T-cell (primary cell): Measurements from ENCODE around the gene NOXO1. TPM values are rescaled to one million over a fixed set of nuclear protein-coding genes. Genes with fewer than 3 reads are reported as not detected.
A peak's percentile ranks its signal among the peaks of the same experiment; 100 is the strongest.

ENCODE experiments used
- ATAC-seq, 4 experiments: fragments of 200-7000 bp in 3 of 4; fragments of 150-1000 bp in 1 of 4; cut with Tn5 transposase; replicated peaks in 1 of 4; 1 replicate in 3 of 4; 2 replicates in 1 of 4; pipeline ENCODE4 v1.10.0; 2021; ENCODE audit warnings: moderate library complexity in 3 of 4, mild to moderate bottlenecking in 2 of 4, moderate number of reproducible peaks in 1 of 4
- CTCF ChIA-PET, 2 donors: fragments of 300-600 bp; sonication (Branson Sonifier 250); formaldehyde crosslinking; loops; one replicate each; lab custom pipeline; 2022; ENCODE audit warnings: antibody characterized with exemption in 2 of 2; lab: Charles Lee
- POLR2A ChIA-PET, 2 donors: fragments of 300-600 bp; sonication (Branson Sonifier 250); formaldehyde crosslinking; loops; one replicate each; lab custom pipeline; 2022; ENCODE audit warnings: antibody characterized with exemption in 2 of 2; lab: Charles Lee
- DNase-seq, 35 experiments: peaks; one replicate each; pipeline versions ENCODE4 v3.0.0 to v3.0.0-alpha.2; 2013 to 2023
- H3K27ac ChIP-seq: one replicate; pipeline ENCODE4 v1.5.1; 2013; ENCODE audit warnings: low read length
- H3K27me3 ChIP-seq, 2 experiments: replicated peaks in 1 of 2; 1 replicate in 1 of 2; 2 replicates in 1 of 2; pipeline versions ENCODE4 v1.6.1 to v1.7.0; 2013; ENCODE audit warnings: low read length in 1 of 2, mixed read lengths in 1 of 2; ENCODE audit not compliant: control insufficient read depth in 2 of 2, insufficient read depth in 2 of 2; ENCODE audit errors: extremely low read depth in 1 of 2
- H3K36me3 ChIP-seq, 2 donors: 1 replicate in 1 of 2; 2 replicates in 1 of 2; pipeline versions ENCODE4 v1.6.1 to v1.7.0; 2013; ENCODE audit warnings: low read length in 1 of 2; ENCODE audit not compliant: control insufficient read depth in 2 of 2, insufficient read depth in 1 of 2; ENCODE audit errors: extremely low read depth in 1 of 2
- H3K4me1 ChIP-seq, 2 experiments: 1 replicate in 1 of 2; 2 replicates in 1 of 2; pipeline versions ENCODE4 v1.6.1 to v1.7.0; 2013; ENCODE audit warnings: low read length in 2 of 2, mixed read lengths in 1 of 2; ENCODE audit not compliant: insufficient read depth in 2 of 2, control insufficient read depth in 1 of 2; ENCODE audit errors: extremely low read depth in 1 of 2
- H3K4me3 ChIP-seq, 2 donors: 1 replicate in 1 of 2; 2 replicates in 1 of 2; pipeline versions ENCODE4 v1.5.1 to v1.7.0; 2013; ENCODE audit warnings: mild to moderate bottlenecking in 2 of 2, low read length in 1 of 2, moderate library complexity in 1 of 2; ENCODE audit not compliant: control insufficient read depth in 1 of 2; ENCODE audit errors: extremely low read depth in 1 of 2
- H3K9me3 ChIP-seq: 2 replicates; pipeline ENCODE4 v1.7.0; 2013
- H3K27ac Mint-ChIP-seq, 2 donors: one replicate each; pipeline ENCODE4 v1.8.0; 2020 to 2021; ENCODE audit warnings: mild to moderate bottlenecking in 2 of 2, mixed read lengths in 2 of 2
- H3K27me3 Mint-ChIP-seq, 2 donors: one replicate each; pipeline ENCODE4 v1.8.0; 2021 to 2022; ENCODE audit warnings: mixed read lengths in 2 of 2
- H3K36me3 Mint-ChIP-seq: one replicate; pipeline ENCODE4 v1.8.0; 2021; ENCODE audit warnings: mixed read lengths
- H3K4me1 Mint-ChIP-seq, 3 donors: one replicate each; pipeline ENCODE4 v1.8.0; 2020 to 2022; ENCODE audit warnings: mixed read lengths in 3 of 3, mild to moderate bottlenecking in 1 of 3
- H3K4me3 Mint-ChIP-seq, 3 donors: one replicate each; pipeline ENCODE4 v1.8.0; 2020 to 2022; ENCODE audit warnings: mild to moderate bottlenecking in 3 of 3, mixed read lengths in 3 of 3, moderate library complexity in 3 of 3
- H3K9me3 Mint-ChIP-seq, 3 donors: one replicate each; pipeline ENCODE4 v1.8.0; 2020 to 2022; ENCODE audit warnings: mixed read lengths in 3 of 3
- WGBS: methylation state at CpG from one replicate; pipeline ENCODE4 v1.1.5; 2013; ENCODE audit warnings: missing lambda C conversion rate; ENCODE audit not compliant: insufficient coverage; 5-methylcytosine and 5-hydroxymethylcytosine counted together
- total RNA-seq, 35 experiments: library from RNA in 6 of 35; stranded (reverse) in 6 of 35; fragments of 120-200 nt in 1 of 35; gene quantifications; one replicate each; pipeline versions ENCODE4 v1.2.1 to v1.2.4 and lab custom pipeline; 2013 to 2026

NOXO1 gene
- total RNA-seq, 5 donors from 2014 or later (not counting 1 experiment from before 2014, with no cell fraction given): 0.78 to 2.2 (median 1.3) TPM; not detected in 1

DNA sequence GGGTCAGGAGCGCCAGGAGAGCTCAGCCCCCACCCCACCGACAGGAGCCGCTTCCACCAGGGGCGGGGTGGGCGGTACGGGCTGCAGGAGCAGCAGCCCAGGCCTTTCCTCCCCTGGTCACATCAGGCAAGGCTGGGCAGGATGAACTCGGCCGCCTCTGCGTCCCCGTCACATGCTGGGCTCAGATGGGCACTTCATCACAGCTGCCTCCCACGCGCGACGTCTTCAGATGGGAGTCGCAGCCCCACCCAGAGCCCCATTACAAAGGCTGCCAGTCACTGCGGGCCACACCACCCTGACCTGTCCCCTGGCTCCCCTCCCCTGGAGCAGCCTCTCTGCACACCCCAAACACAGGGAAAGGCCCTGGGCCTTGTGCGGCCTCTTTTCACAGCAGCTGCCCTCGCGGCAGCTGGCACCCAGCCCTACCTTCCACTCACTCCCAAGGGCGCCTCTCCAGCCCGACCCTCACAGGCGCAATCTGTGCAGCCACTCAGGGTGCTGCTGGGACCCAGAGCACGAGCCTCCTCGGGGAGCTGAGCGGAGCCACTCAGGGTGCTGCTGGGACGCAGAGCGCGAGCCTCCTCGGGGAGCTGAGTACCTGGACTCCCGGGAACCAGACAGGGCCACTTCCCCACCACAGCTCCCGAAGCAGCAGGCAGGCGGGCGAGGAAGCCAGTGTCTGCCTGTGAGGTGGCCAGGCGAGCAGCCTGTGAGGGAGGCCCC lies 23.7 kb upstream of the NOXO1 start:
- H3K27me3 Mint-ChIP-seq: no peaks in the 10 kb centered on the region
- no peak overlapping the region for H3K27ac Mint-ChIP-seq
- no peak overlapping the region for H3K27ac ChIP-seq
- H3K4me1 ChIP-seq: peaks cover 14 to 61% of the 10 kb centered on the region in 2 experiments
- no peak for DNase-seq
- H3K9me3 ChIP-seq: no peaks in the 10 kb centered on the region
- H3K4me3 ChIP-seq: no peak overlapping the region
- H3K4me3 Mint-ChIP-seq: no peak overlapping the region
- H3K9me3 Mint-ChIP-seq: no peaks in the 10 kb centered on the region
- 90% methylated on average over 27 of the region's 34 CpGs for WGBS
- peaks cover 36 to 45% (median 37%) of the 10 kb centered on the region in 3 donors for H3K4me1 Mint-ChIP-seq
- no peaks in the 10 kb centered on the region for H3K27me3 ChIP-seq
- CTCF ChIA-PET: interaction anchor here (0.6 to 1.5 kb wide), 5 partner anchors 12 to 150 kb away, joined by 3 to 6 read pairs (median 4); partner anchors contain the start of genes MSRB1 (in 1 of the 2) and TRAF7 (in 1 of the 2)
- H3K36me3 ChIP-seq: peaks cover 21 to 37% of the 10 kb centered on the region in 2 donors
- no peak for ATAC-seq
- peaks cover 8% of the 10 kb centered on the region for H3K36me3 Mint-ChIP-seq
- POLR2A ChIA-PET: interaction anchor here (0.5 to 0.9 kb wide), 2 partner anchors 40 to 517 kb away, joined by 3 to 4 read pairs; partner anchors contain the start of gene RPS2 (in 1 of the 2)

DNA sequence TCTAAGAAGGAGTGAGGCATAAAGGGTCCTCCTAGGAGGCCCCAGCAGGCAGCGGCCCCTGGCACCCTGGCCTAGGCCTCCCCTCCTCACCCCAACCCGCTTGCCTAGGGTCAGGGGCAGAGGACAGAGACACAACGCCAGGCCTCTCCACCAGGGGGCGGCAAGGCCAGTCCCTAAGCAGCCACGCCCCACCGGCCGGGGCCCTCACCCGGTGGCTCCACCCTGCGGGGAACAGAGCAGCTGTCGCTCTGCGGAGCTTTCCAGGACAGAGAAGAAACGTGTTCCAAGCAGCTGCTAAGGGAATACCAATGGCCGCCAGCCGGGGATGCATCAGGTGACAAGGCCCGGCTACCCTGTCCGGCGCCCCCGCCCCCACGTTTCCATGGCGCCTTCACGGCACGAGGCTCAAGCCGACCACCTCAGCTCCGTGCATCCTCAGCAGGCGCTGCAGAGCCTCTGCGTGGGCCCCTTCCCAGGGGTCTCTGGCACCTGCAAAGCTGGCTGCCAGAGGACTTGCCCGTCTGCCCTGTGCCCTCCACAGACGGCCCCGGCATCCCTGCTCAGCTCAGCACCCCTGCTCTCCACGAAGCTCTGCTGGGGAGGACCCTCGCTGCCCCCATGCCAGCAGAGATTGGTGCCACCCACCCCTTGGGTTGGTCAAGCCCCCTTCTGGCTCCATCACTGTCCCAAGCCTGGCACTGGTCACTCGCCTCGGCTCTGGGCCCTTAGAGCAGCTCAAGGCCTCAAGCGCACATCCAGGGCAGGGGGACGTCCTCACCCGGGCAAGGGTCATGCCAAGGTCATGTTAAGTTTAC lies 22.8 kb upstream of the NOXO1 start:
- Histone ChIP-seq H3K9me3 (no peaks in the 10 kb centered on the region), H3K27ac (no peak overlapping the region), H3K4me1 (peaks cover 13 to 59% of the 10 kb centered on the region in 2 experiments), H3K4me3 (no peak overlapping the region), H3K27me3 (no peaks in the 10 kb centered on the region), H3K36me3 (peaks cover 26 to 46% of the 10 kb centered on the region in 2 donors)
- H3K27me3 Mint-ChIP-seq: no peaks in the 10 kb centered on the region
- ChIA-PET POLR2A (interaction anchor here (0.5 to 0.9 kb wide), 2 partner anchors 39 to 518 kb away, joined by 3 to 4 read pairs; partner anchors contain the start of gene RPS2 (in 1 of the 2)), CTCF (interaction anchor here (0.6 to 1.5 kb wide), 7 partner anchors 12 to 586 kb away, joined by 3 to 8 read pairs (median 4); partner anchors contain the start of genes MSRB1 (in 1 of the 2) and TRAF7 (in 1 of the 2))
- DNase-seq (peak; percentile 67 to 91 (median 83)), ATAC-seq (peak; percentile 88 to 93 (median 90))
- H3K9me3 Mint-ChIP-seq: no peaks in the 10 kb centered on the region
- peaks cover 8% of the 10 kb centered on the region for H3K36me3 Mint-ChIP-seq
- H3K4me1 Mint-ChIP-seq: peaks cover 36 to 45% (median 36%) of the 10 kb centered on the region in 3 donors
- no peak overlapping the region for H3K27ac Mint-ChIP-seq
- 41% methylated on average over 32 of the region's 36 CpGs for WGBS
- no peak overlapping the region for H3K4me3 Mint-ChIP-seq

DNA sequence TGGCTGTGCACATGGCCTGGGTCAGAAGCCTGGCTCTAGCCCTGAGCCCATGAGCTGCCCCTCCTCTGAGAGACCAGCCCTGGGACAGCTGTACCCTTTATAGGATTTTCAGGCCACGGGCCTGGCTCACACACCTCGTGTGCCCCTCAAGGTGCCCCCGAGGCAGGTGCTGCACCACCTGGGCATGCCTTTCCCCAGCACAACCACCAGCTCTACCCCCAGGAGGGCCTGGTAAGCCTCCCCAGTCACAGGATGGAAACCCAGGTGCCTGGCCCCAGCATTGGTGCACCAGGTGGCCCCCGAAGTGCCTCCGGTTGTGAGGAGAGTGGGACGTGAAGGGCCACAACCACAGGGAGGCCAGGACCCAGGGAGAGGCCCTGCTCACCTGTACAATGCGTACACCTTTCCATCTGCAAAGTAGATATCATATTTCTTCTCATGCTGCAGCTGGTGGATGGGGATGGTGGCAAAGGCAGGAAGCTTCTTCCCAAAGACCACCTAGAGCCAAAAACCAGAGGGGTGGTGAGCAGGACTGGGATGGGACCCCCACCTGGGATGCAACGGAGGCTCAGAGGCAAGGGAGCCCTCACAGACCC lies 22.1 kb upstream of the NOXO1 start:
- DNase-seq (no peak), ATAC-seq (no peak)
- H3K27me3 ChIP-seq: no peaks in the 10 kb centered on the region
- H3K27ac ChIP-seq: no peak overlapping the region
- 86% methylated on average over 3 of the region's 8 CpGs for WGBS
- Mint-ChIP-seq H3K4me1 (peaks cover 29 to 39% (median 30%) of the 10 kb centered on the region in 3 donors), H3K27me3 (no peaks in the 10 kb centered on the region), H3K36me3 (peaks cover 9% of the 10 kb centered on the region), H3K9me3 (no peaks in the 10 kb centered on the region), H3K27ac (no peak overlapping the region), H3K4me3 (no peak overlapping the region)
- no peak overlapping the region for H3K4me3 ChIP-seq
- H3K36me3 ChIP-seq: peaks cover 28 to 53% of the 10 kb centered on the region in 2 donors
- POLR2A ChIA-PET: no interaction called here
- CTCF ChIA-PET: interaction anchor here (0.6 to 1.5 kb wide), 4 partner anchors 137 to 586 kb away, joined by 3 to 8 read pairs (median 6); partner anchors contain the start of gene TRAF7 (in 1 of the 2)
- H3K4me1 ChIP-seq: peaks cover 7 to 52% of the 10 kb centered on the region in 2 experiments
- H3K9me3 ChIP-seq: no peaks in the 10 kb centered on the region

DNA sequence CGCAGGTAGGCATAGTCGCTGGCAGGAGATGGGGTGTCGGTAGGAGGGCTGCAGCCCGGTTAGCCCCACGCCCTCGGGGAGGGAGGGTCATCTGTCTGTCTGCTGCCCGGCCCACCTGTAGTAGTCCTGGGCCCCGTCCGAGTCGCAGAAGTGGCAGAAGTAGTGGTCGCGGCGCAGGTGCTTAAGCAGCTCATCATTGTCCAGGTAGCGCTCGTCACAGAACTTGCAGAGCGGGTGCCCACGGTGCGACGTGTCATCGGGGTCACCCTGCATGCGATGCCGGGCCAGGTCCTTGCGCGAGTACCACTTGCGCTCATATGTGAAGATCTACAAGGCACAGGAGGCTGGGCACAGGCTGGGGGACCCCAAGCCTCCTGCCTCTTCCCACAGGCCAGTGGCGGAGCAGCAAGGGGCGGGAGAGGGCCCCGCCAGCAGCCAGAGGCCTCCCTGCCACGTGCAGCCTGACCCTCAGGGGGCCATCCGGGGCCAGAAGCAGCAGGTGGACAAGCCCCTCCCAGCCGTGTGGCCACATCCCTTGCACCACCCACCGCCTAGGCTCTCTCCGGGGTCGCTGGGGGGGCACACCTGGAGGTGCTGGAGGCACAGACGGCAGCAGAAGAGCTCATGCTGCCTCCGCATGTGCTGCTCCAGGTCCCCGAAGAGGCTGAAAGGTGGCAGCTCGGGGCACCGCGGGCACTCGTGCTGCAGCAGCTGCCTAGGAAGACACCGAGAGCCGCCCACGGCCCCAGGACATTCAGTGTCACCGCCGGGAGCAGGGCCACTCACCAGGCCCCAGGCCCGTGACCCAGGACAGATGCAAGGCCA lies 21.3 kb upstream of the NOXO1 start:
- H3K27me3 ChIP-seq: no peaks in the 10 kb centered on the region
- Mint-ChIP-seq H3K4me1 (peaks cover 22 to 32% (median 23%) of the 10 kb centered on the region in 3 donors), H3K36me3 (peaks cover 11% of the 10 kb centered on the region), H3K27ac (no peak overlapping the region), H3K27me3 (no peaks in the 10 kb centered on the region), H3K4me3 (no peak overlapping the region), H3K9me3 (no peaks in the 10 kb centered on the region)
- 97% methylated on average over 46 of the region's 47 CpGs for WGBS
- no peak for ATAC-seq
- ChIA-PET POLR2A (no interaction called here), CTCF (interaction anchor here in 1 of 2 donors (0.8 to 1.1 kb wide), 2 partner anchors 150 to 153 kb away, joined by 3 read pairs; partner anchors contain the start of gene TRAF7)
- no peaks in the 10 kb centered on the region for H3K9me3 ChIP-seq
- peaks cover 2 to 45% of the 10 kb centered on the region in 2 experiments for H3K4me1 ChIP-seq
- H3K36me3 ChIP-seq: peaks cover 28 to 59% of the 10 kb centered on the region in 2 donors
- H3K4me3 ChIP-seq: no peak overlapping the region
- DNase-seq: no peak
- no peak overlapping the region for H3K27ac ChIP-seq

DNA sequence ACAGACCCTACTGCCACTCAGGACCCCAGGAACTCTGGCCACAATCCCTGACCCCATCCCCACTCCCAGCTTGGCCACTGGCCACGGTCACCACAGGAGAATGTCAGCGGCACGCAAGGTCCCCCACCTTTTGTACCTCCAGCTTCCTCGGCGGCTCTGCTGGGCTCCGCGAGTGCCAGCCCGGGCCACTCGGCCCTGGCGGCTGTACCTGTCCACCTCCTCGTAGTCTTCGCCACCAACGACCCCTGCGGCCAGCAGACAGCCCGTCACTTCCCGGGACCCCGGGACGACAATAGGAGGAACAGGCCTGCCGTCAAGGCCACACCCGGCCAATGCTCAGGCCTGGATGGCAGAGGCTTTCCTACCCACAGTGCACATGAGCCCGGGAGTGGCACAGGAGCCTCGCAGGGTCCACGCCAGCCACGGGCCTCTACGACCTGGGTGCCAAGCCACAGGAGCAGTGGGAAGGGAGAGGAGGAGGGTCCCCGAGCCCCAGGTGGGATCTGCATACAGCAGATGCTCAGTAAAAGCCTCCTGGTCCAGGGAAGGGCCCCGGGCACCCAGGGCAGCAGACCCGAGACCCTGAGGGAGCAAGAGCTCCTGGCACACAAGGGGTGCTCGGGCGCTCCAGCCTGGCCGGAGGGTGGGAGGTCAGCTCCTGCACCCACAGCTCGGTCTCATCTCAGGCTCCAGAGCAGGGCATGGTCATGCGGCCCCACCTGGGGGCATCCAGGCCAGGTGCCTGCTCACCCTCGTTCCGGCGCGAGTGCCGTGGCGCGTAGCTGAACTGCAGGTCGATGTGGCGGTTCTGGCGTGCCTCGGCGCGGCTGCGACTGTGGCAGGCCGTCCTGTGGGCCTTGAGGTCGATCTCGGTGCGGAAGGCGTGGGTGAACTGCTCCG lies 20.4 kb upstream of the NOXO1 start:
- H3K4me1 ChIP-seq: peaks cover 2 to 36% of the 10 kb centered on the region in 2 experiments
- ATAC-seq: no peak
- H3K4me3 ChIP-seq: no peak overlapping the region
- ChIA-PET POLR2A (interaction anchor here in 1 of 2 donors (0.5 kb wide), 1 partner anchor 9 kb away, joined by 3 read pairs; no protein-coding TSS in a partner anchor), CTCF (interaction anchor here in 1 of 2 donors (0.8 kb wide), 1 partner anchor 154 kb away, joined by 3 read pairs; the partner anchor contains the start of gene TRAF7)
- H3K27ac ChIP-seq: no peak overlapping the region
- no peak for DNase-seq
- H3K9me3 Mint-ChIP-seq: no peaks in the 10 kb centered on the region
- H3K36me3 ChIP-seq: peaks cover 30 to 61% of the 10 kb centered on the region in 2 donors
- peaks cover 15 to 23% (median 15%) of the 10 kb centered on the region in 3 donors for H3K4me1 Mint-ChIP-seq
- H3K27ac Mint-ChIP-seq: no peak overlapping the region
- no peaks in the 10 kb centered on the region for H3K27me3 ChIP-seq
- 96% methylated on average over 53 of the region's 53 CpGs for WGBS
- H3K9me3 ChIP-seq: no peaks in the 10 kb centered on the region
- no peaks in the 10 kb centered on the region for H3K27me3 Mint-ChIP-seq
- peaks cover 14% of the 10 kb centered on the region for H3K36me3 Mint-ChIP-seq
- H3K4me3 Mint-ChIP-seq: no peak overlapping the region
